Esophagus squamous epithelium (tissue), 4 donors: ENCODE measurements around the gene CHN2.

Source experiments
- POLR2A ChIP-seq, 4 donors: fragments of 450-650 bp; IDR thresholded peaks; one replicate each; pipeline ENCODE4 v1.6.1; 2017; ENCODE audit warnings: antibody characterized with exemption in 4 of 4, mild to moderate bottlenecking in 4 of 4, moderate library complexity in 3 of 4
- TF ChIP-seq, protein P1 (sequence below), 6 experiments: fragments of 450-650 bp in 4 of 6; fragments of 200-600 bp in 2 of 6; sonication (generic) in 2 of 6; IDR thresholded peaks; one replicate each; pipeline ENCODE4 v1.5.1; 2016 to 2019; ENCODE audit warnings: antibody characterized with exemption in 6 of 6, mild to moderate bottlenecking in 4 of 6, moderate library complexity in 4 of 6

DNA sequence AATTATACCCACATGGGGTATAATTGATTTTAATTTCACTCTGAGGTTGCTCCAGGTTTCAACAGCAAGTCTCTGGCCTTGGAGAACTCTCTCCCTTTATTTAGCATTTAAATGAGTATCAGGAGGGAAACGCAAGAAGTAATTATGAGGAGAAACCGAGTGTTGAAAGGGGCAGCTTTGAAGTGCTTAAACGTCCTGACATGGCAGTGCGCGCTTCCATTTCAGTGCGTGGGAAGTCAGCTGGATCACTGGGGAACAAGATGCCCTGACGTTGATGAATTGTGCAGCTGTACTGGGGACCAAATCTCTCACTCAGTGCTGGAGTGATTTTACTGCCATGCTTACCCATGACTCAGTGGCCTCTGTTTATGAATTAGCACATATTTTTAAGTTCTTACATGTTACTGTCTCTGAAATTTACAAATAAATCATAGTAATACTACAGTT is 263.0 kb downstream of the CHN2 start:
- TF ChIP-seq, protein P1, sequence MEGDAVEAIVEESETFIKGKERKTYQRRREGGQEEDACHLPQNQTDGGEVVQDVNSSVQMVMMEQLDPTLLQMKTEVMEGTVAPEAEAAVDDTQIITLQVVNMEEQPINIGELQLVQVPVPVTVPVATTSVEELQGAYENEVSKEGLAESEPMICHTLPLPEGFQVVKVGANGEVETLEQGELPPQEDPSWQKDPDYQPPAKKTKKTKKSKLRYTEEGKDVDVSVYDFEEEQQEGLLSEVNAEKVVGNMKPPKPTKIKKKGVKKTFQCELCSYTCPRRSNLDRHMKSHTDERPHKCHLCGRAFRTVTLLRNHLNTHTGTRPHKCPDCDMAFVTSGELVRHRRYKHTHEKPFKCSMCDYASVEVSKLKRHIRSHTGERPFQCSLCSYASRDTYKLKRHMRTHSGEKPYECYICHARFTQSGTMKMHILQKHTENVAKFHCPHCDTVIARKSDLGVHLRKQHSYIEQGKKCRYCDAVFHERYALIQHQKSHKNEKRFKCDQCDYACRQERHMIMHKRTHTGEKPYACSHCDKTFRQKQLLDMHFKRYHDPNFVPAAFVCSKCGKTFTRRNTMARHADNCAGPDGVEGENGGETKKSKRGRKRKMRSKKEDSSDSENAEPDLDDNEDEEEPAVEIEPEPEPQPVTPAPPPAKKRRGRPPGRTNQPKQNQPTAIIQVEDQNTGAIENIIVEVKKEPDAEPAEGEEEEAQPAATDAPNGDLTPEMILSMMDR (IDR thresholded peaks at IDR 0.05), result no peak
- TF ChIP-seq POLR2A (IDR thresholded peaks at IDR 0.05), result no peak
